ENCODE measurements around the gene CCDC9B.

Gene CCDC9B

DNA sequence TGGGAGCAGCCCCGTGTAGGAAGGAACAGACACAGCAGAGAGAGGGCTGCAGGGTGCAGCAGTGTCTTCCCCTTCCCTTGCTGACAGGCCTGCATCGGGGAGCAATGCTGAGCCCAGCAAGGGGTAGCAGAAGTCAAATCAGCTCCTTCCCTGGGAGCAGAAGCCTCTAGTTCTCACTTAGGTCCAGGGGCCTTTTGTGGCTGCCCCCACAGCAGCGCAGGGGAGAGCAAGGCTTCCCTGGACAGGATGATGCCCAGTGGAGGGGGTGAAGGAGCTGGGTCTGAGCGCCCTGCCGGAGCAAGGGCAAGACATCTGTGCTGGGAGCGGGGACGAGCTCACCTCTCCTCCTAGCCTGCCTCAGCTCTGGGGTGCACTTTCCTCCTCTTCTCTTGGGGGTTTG is 33.8 kb downstream of the CCDC9B start:
- no peak for DNase-seq

DNA sequence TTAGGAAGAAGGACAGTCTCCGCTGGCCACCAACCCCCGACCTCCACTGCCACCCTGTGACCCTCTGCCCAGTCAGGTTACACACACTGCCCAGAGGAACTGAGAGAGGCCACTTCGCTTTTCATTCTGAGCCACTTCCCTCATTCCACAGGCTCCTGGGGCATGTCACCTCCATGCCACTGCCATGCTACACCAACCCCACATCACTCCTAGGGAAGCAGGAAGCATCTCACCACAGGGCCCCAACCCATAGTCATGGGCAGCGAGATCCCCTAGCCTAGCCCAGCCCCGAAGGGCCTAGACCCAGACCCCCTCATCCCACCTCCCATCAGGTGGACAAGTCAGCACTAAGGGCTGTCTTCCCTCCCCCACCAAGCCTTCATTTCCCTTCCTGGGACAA is 34.4 kb downstream of the CCDC9B start:
- no peak for DNase-seq

GRCh38 chr15:40305281-40305680 is 35.5 kb downstream of the CCDC9B start:
- no peak for DNase-seq

DNA sequence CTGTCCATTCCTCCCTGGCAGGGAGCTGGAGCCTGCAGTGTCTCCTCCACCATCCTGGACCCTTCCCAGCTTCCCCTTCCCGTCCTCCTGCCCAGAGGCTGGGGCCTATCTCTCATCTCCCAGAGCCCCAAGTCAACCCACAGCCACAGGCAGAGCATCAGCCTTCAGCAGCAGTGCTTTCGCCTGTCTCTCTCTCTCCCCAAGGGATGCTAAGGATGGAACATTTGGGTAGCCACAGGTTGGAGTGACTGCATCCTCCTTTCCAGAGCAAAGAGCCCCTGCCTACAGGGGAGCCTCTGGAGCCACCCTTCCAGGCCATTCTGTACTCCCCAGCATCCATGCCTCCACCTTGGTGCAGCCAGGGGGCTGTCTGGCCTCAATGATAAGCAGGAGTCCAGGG is 37.2 kb downstream of the CCDC9B start:
- no peak for DNase-seq

GRCh38 chr15:40302981-40303380 is 37.8 kb downstream of the CCDC9B start:
- no peak for DNase-seq

DNA sequence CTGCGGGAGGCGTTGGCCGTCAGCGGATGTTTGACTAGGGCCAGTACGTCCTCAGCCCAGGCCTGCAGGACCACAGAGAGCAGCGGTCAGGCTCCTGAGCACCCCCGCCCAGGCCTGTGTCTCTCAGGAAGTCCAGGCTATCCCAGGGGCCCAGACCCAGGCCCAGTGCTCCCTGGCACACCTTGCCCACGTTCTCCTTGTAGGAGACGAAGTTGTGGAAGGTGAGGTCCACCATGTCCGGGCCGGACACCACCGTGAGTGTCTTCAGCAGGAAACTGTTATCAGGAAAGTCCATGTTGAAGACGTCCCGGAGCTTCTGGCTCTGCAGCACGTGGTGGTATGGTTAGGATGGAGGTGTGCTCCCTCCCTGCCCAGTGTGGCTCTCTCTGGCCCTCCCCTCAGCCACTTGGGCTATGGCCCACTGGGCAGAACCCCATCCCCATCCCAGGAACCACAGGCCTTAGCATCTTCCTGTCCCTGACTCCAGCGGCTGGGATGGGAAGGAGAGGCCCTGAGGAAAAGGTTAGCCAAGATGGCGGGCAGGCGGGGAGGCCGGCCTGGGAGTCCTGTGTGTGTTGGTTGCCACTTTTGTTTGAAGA is 38.4 kb downstream of the CCDC9B start:
- DNase-seq, result no peak

GRCh38 chr15:40301467-40302179 is 39.1 kb downstream of the CCDC9B start:
- DNase-seq, result no peak

GRCh38 chr15:40300771-40301170 is 40.0 kb downstream of the CCDC9B start:
- DNase-seq, result no peak

- no peak for DNase-seq
These were observed 40.4 kb downstream of the CCDC9B start for GRCh38 chr15:40300367-40300766.

GRCh38 chr15:40298216-40298935 is 42.4 kb downstream of the CCDC9B start:
- no peak for DNase-seq

GRCh38 chr15:40297356-40297755 is 43.4 kb downstream of the CCDC9B start:
- no peak for DNase-seq

DNA sequence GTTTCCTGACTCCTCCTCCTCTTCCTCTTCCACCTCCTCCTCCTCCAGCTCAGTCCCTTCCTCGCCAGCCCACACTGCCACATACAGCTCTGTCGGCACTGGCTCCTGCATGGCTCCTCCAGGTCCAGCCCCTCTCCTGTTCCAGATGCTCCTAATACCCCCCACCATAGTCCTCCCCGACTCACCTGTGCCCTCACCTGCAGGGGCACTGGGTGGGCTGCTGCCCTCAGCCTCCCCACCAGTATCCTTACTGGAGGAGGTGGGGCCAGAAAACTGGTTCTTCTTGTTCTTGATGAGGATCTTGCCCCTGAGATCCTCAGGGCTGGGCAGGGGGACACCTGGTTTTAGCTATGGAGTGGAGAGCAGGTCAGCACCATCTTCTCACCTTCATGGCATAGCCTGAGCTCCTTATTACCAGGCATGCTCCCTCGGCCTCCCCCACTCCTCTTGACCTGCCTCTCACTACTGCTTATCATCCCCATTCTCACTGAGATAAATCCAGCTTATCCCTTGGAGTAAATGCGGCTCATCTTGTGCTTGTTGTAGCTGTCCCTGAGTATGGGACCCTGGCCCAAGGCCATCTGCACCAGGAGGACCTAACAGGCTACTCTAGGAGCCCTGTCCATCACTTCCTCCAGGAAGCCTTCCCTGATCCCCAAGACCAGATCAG is 44.0 kb downstream of the CCDC9B start:
- no peak for DNase-seq

DNA sequence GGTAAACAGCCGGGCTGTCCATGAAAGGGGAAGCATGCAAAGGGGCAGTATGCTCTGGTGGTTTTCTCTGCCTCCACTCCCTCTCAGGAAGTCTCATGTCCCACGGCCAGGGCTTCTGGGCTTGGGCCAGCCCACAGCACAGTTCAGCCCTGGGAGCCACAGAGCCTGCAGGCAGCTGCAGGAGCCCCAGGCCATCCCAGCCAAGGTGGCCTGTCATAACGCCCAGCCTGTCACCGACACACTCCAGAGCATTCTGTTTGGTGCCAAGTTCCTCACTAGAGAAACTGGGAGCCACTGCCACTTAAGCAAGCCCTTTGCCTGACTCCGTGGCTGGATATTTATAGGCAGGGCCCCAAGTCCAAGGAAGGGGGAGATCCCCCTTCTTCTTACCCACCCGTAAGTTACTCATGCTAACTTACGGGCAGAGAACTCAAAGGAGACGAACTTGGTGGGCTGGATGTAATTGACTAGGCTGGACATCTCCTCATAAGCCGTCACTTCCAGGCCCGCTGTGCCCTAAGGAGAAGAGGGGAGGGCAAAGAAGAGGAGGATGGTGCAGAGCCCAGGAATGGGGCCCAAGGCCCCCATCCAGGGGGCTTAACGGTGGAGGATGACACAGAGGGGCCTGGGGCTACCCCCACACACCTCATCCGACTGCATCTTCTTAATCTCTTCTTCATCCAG is 44.7 kb downstream of the CCDC9B start:
- DNase-seq, result no peak

DNA sequence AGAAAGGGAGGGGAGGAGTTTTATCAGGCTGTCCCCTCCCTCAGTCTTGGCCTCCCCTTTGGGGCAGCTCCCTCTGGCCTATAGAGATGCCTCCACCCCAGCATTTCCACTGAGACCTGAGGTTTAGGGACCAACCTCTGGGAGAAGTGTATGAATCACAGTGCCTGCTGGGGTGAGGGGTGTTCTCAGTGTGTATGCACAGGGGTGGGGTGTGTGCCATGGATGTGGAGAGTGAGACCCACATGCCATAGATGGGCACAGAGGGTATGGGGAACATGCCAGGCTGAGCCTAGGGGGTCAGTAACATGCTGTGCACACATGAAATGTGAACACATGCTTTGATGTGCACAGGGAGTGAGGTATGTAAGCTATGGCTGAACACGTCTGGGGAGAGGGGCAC is 45.4 kb downstream of the CCDC9B start:
- no peak for DNase-seq

- no peak for DNase-seq
These were observed 46.5 kb downstream of the CCDC9B start for GRCh38 chr15:40293905-40294895.

- no peak for DNase-seq
These were observed 47.7 kb downstream of the CCDC9B start for GRCh38 chr15:40293006-40293405.

- DNase-seq, result no peak
These were observed 48.5 kb downstream of the CCDC9B start for GRCh38 chr15:40292246-40292645.

- no peak for DNase-seq
These were observed 49.7 kb downstream of the CCDC9B start for GRCh38 chr15:40290918-40291574.

GRCh38 chr15:40290545-40290917 is 50.2 kb downstream of the CCDC9B start:
- no peak for DNase-seq

DNA sequence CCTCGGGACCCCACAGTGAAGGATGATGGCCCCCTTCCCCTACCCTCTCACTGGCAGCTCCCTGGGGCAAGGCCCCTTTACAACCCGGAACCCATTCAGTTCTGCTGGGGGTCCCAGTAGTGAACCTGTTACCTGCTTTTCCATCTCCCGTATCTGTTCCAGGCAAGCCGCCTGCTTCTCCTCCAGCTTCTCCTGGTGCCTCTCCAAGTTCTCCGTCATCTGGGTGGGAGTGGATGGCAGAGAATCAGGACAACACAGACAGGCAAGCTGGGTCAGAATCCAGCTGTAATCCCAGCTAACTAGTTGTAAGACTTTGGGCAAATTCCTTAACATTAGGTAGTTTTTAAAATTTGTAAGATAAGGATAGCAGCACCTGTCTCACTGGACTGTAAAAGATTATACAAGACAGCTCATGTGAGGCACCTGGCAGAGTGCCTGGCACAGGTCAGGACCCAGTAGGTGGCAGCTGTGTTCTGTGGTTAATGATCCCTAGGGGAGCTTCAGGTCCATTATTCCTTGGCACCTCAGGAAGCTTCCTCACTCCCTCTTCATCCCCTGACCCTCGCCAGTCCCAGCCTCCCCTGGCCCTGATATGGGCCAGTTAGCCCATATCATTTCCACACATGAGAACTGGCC is 51.5 kb downstream of the CCDC9B start:
- no peak for DNase-seq

DNA sequence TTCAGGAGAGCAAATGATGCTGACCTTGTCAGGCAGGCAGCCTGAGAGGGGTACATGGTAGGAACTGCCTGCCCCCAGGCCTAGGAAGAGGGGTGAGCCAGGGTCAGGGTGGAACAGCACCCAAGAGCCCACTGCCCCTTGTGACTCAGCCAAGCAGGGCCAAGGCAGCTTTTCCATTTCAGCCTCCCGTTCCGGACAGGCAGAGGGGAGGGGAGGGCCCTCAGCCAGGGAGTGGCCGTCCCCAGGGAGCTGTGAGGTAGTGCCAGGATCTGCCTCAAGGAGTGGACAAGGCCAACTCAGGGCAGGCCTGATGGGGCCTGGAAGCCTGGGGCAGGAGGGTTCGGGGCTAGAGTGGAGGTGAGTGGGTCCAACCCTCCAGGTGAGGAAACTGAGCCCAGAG is 52.8 kb downstream of the CCDC9B start:
- no peak for DNase-seq
